Coronary artery (tissue), 2 donors: Measurements from ENCODE around the gene ZFHX3.

Experiments used
- DNase-seq: peaks from one replicate; pipeline ENCODE4 v3.0.0-alpha.2; 2017; ENCODE audit warnings: low spot score
- H3K27ac ChIP-seq, 2 donors: fragments of 200-600 bp; sonication (generic); one replicate each; pipeline ENCODE4 v1.5.1; 2016 to 2019
- H3K4me3 ChIP-seq: fragments of 200-600 bp; sonication (generic); 2 replicates; pipeline ENCODE4 v1.5.1; 2016; ENCODE audit warnings: mild to moderate bottlenecking, moderate library complexity
- CTCF ChIP-seq: fragments of 200-600 bp; sonication (generic); IDR thresholded peaks from one replicate; pipeline ENCODE4 v1.5.1; 2019; ENCODE audit warnings: antibody characterized with exemption

The ZFHX3 gene

GRCh38 chr16:72898216-72898825 is 149.6 kb downstream of the ZFHX3 start:
- no peak for DNase-seq

DNA sequence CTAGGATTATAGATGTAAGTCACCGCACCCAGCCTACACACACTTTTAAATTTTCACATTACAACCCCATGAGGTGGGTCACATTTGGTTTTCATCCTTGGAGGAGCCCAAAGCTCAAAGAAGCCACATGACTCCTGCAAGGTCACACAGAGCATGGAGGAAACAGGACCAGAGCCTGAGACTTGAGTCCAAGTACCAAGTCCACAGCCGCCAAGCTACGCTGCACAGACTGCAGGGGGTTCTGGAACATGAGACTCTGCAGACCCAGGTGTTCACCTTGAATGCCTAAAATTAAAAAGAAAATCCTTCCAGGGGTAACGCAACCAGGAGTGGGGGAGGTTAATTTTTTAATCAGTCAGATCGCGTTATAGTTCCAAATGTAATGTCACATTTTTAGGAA is 150.2 kb downstream of the ZFHX3 start:
- no peak for DNase-seq
- TF ChIP-seq CTCF = no peak
- H3K4me3 ChIP-seq = no peak overlapping the region
- H3K27ac ChIP-seq = no peak overlapping the region

More at GRCh38 chr16:72898216-72898825, 149.6 kb downstream of the ZFHX3 start:
- H3K4me3 ChIP-seq = no peak overlapping the region
- no peak for TF ChIP-seq CTCF
- H3K27ac ChIP-seq = no peak overlapping the region

DNA sequence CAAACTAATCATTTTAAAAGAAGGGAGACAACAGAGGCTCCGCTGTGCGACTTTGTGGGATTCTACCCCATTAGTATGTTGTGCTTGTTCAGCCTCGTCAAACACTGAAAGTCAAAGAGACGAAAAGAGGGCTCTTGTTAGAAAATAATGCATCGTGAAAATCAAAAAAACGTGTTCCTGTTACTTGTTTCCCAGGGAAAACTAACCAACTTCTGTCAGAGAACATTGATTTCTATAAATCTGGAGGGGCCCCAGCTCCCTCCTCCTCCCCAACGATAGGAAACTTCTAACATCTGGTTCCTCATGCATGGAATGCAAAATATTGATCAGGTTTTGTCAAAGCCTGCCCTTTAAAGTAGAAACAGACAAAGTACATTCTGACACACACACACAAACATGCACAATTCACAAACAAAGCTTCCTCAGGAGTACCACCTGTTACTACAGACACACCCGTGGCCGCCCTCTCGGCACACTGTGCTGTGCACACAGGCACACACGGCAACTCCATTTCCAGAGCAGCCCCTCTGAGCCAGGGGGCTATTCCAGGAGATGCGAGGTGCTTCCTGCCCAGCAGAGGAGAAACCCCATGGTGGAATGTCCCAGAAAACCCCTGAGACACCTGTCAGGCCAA is 151.3 kb downstream of the ZFHX3 start:
- Histone ChIP-seq H3K27ac (peak overlapping the region in 1 of 2 donors; percentile 87), H3K4me3 (no peak overlapping the region)
- no peak for TF ChIP-seq CTCF
- DNase-seq = no peak

DNA sequence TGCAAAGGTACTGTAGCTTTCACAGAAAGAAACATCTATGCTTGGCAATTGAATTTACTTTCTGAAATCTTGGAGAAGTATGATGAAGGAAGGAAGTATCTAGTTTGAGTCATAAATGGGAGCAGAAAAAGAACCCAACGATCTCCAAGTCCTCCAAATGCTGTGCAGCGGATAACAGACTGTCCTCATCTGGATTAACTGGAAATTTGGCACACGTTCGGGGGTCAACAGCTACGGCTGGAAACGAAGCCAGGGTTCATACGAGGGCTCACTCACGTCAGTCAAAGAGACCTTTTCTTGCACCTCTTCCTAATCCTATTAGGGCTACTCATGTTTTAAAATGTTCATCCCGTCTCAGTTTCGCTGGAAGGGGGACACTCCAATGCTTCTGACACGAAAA is 152.0 kb downstream of the ZFHX3 start:
- H3K27ac ChIP-seq = peak overlapping the region; percentile 58 to 87
- TF ChIP-seq CTCF = no peak
- DNase-seq = no peak
- no peak overlapping the region for H3K4me3 ChIP-seq

- DNase-seq = no peak
- H3K4me3 ChIP-seq = peak overlapping the region; percentile 36
- H3K27ac ChIP-seq = peak overlapping the region; percentile 58 to 87
- TF ChIP-seq CTCF = no peak
Measured at GRCh38 chr16:72894293-72895151, 153.4 kb downstream of the ZFHX3 start.

DNA sequence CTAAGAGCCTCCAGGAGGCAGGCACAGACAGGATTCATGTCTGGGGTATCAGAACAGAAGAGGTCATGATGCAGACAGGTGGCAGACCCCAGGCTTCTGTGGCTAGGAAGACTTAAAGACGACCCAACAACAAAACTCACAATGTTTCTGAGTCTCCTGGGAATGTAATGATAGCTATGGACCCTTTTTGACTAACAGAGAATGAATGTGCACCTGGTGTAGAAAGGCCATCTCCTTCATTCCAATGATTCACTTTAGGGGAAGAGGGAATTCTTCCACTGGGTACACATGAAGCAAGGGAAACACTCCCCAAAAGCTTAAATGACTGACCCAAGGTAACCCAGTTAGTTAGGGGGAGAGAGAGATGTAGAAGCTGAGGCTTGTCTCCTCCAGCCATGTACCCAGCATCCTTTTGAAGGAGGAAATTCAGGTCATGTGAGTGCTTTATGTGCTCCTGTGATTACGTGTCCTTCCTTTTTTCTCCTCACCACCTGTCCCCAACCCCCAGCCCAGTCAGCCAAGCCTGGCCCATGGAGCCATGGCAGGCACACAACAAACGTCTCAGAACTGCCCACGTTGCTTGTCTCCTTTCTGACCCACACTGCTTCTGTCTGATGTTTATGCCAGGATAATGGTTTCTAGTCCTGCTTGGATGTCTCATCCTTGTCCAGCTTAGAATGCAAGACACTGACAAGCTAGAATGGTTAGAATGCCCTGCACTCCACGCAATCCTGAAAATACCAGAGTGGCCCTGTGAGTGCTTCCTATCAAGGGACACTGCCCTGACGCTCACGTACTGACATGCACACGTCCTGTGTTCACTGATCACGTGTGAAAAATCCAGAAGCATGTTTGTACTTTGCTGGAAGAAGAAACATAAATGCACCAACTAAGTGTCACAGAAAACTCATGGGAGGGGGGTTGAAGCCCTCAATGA is 156.4 kb downstream of the ZFHX3 start:
- no peak for DNase-seq
- H3K27ac ChIP-seq = no peak overlapping the region
- TF ChIP-seq CTCF = no peak
- H3K4me3 ChIP-seq = no peak overlapping the region
